ENCODE measurements around the gene TMPRSS15.
"Not testable (repeated sequence)": the region's sequence is repeated elsewhere in the genome, so short reads cannot be mapped to it uniquely, and the experiment has no call there.

The TMPRSS15 gene

DNA sequence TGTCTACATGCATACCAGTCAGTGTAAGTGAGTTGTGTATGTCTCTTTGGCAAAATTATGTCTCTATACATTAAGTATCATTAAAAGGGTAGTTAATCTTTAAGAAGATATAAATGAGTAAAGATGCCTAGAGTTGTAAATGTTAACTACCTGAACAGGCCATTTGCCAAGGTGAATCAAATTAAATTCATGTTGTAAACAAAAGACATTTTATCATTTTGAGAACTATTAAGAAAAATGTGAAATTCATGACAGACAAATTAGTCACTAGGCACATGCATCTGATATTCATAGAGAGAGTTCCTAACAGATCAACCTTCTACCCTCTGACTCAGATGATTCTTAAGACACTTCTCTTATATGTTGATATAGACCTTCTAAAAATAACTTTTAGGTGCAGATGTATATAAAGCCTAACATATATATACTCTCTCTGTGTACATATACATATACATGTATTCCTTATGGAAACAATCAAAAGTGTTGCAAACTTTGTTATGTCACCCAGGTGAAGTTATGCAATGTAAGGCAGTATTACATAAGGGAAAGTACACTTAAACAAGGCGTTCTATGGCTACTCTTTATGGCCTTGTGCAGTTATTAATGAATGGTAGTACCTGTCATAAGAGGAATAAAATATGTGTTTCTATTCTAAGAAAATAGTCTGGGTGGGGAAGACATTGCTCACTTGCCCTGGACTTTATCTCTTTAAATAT, at the start of gene TMPRSS15:
TMPRSS15 (minus strand) TSS at position 51 of the 716 bp plus-strand sequence. CDS start 163 bp downstream, outside the sequence.
- FAIRE-seq: no peak

DNA sequence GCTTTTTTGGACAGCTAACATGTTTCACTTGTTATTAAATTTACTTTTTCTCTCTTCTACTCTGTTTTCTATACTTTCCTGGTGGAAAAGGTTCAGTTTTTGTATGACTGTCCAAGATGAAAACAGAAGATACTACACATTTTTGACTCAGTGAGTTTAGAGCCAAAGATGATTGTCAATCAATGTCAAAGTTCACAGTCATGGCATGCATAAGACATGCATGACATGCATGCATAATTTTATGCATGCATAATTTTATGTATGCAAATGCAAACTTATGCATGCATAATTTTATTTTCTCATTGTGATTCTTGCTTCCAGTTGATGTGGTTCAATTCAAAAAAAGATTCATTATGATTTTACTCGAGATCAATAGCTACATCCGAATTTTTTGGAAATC, 48.1 kb upstream of the TMPRSS15 start:
- FAIRE-seq: no peak

DNA sequence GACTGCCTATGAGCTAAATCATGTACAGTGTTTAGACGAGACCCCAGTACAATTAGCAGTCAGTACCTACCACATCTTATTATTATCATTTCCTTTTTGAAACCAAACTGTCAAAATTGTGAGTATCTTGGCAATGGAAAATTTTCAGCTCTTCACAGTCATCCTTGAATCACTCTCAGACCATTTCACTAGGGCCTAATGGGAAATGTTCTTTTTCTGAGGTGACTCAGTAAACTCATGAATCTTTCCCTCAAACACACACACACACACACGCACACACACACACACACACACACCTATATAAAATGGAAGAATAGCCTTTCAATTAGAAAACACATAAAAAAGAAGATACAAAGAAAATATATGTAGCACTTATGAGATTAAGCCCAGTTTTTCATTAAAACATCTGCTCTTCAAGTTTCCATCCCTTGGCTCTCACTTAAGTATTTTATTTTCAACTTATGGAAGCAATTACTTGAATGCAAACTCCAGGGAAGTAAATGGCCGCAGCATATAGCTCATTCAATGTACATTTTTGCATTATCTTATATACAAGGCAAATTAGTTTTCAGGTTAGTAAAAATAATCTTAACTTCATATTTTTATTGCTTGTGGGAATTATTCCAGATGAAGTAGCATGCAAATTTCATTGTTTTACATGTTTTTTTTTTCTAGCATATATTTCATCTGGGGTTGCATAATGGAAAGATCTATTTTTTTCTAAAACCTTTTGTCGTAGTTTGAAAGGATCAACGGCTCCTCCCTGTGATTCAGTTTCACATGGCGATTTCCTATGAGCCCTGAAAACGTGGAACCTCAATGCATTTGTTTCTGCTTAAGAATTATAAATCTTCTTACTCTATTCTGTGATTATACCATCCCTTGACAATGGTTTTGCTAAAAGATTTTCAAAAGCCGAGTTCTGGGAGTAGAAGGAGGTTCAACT, 46.3 kb upstream of the TMPRSS15 start:
- FAIRE-seq: no peak

DNA sequence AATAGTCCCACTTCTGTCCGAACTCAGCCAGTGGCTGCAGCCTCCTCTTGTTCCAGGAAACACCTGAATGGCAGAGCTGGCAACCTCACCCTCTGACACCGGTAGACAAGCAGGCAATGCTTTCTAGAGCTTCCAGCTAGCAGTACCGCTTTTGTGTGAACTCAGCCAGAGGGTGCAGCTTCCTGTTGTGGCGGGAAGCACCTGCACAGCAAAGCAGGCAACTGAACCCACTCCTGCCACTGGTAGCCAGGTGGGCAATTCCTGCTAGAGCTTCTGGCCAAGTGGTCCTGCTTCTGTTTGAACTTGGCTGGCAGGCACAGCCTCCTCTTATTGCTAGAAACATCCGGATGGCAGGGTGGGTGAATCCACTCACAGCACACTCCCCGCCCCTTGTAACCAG, 40.1 kb upstream of the TMPRSS15 start:
- FAIRE-seq: no peak

DNA sequence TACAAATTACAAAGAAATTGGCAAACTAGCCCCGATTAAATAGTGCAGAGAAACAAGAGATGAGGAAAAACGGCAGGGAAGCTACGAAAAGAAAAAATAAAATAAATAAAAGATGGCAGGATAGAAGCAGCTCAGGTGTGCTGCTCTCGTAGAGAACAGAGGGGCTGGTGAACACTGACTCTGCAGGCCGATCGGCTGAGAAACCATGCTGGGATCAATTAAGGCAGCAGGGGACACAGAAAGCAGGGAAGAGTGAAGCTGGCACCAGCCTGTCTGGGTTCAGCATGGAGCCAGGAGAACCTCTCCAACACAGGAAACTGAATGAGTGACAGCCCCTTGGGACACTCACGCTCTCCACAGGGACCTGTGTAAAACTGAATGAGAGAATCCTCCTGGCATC, 39.5 kb upstream of the TMPRSS15 start:
- FAIRE-seq: no peak

DNA sequence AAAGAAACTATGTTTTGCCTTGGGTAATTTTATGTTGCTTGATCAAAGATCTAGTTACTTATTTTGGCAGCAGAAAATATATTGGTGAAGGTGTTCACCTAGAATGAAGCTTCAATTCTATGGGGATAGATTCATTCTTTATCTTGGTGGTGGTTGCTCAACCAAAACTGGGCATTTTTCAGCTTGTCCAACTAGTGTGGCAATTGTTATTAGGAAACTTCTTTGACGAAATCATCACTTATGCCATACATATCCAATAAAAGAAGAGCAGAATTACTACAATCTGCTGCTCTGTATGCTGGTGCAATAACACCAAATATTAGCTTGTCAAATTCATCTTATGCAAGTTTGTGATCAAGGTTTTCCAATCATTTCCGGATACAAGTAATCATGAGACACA, 26.8 kb upstream of the TMPRSS15 start:
- FAIRE-seq: no peak

DNA sequence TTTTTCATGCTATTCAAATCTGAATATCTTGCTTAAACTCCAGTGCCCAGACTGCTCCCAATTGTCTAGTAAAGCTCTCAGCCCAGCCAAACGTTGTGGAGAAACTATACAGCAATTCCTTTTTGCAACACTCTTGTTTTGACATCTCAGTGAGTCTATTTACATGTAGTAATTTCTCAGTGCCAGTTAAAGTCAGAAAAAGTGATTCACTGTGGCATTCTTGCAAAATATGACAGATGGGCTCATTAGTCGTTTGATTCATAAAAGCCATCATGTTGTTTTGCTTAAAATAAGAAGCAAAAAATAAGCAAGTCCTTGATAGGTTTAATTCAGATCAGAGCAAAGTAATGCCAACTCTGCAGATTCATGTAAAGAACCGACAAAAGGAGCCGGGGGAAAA, 20.7 kb upstream of the TMPRSS15 start:
- FAIRE-seq: no peak

DNA sequence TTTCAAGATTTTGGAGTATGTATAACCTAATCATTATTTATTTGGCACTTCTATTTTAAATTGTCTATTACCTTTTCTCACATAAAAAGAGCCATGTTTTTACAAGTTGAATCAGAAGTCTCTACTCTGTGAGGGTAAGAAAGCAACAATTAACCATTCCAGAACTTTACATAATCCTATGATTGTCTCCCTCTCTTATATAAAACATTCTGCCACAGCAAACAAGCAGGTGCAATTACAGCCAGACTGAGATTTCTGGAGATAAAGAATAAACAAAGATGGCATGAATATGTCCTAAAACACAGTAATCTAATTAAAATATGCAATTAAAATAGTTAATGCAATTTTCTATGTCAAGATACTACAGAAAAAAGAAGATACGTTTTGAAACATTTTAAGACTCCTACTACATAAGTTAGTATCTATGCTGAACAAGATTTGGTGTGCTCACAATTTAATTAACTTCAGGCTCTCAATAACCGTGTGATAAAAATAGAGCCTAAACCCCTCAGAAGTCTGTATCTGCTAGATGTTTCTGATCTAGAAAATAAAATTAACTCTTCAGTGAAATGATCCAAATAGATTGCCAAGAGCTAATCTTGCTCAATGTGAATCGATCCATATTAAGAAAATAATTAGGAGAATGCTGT, 13.7 kb upstream of the TMPRSS15 start:
- FAIRE-seq: no peak

DNA sequence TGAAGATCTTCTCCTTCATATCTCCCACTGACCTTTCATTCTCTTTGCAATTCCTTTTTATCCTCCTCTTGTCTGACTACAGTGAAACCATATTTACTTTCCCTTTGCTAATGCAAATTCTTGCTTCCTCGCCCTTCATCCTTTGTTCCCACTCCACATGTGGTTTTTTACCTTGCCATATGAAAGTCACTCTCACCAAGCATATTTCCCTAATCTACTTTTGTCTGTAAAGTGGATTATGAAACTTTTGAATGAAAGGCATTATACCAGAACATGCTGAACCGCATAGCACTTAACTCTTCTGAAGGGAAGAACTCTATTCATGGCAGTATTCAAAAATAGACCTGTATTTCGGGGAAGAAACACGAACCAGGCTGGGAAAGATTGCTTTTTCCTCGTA, 8.0 kb upstream of the TMPRSS15 start:
- no peak for FAIRE-seq

DNA sequence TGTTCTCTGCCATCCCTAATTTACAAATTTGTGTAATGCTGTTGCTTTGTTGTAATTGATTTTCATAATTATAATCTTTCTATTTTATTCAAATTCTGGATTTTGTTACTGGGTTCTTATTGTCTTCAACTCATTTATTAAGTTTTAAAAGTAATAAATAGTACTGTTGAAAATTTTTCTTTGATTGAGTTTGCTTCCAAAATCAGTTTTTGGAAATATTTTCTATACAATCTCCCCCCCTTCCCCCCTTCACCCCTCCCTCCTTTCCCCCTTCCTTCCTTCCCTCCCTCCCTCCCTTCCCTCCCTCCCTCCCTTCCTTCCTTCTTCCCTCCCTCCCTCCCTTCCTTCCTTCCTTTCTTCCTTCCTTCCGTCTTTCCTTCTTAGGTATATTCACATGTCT, 6.0 kb upstream of the TMPRSS15 start:
- no peak for FAIRE-seq

DNA sequence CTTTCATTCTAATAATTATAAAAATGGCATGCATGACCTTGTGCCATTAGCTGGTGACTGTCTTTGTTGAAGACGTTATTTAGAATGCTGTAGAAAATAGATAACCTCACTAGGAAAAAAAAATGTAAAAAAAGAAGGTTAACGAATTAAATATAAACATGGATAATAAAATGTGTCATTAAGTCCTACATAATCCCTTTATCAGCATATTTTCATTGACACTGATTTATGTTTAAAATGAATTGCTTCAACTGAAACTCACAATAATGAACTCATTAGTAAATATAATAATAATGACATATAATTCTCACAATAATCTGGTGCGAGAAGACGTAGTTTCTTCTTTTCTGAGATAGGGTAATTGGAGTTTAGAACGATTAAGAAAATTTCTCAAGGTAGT, 4.7 kb downstream of the TMPRSS15 start:
- no peak for FAIRE-seq

DNA sequence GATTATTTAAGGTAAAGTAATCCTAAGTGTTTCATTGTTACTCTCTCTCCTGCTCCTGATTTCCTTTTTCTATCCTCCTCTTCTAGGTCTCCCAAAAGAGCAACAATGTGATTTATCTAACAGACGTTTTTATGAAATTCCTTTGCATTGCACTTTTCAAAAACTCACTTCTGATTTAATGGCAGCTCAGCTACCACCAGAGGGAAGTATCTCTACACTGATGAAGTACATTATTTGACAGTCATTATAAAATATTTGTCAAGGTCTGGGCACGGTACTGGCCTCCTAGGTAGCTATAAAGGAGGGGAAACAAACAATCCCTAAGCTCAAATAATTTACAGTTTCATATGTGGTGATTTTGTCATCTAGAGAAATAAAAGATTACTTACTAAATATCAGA, 15.6 kb downstream of the TMPRSS15 start:
- no peak for FAIRE-seq

DNA sequence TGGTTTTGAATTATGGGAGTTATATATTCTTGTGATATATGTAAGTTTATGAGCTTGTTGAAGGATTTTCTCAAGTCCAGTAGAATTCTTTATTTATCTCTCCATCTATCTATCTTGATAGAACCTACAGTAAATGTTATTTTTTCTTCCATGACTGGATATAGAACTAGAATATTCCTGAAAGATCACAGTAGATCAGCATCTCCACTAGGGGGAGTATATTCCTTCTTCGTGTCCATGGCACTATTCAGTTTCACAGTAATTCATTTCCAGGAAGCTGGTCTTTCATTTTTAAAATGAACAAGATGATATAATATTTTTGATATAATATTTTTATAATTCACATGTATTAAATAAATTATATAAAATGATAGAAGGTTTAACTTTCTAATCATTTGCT, 18.8 kb downstream of the TMPRSS15 start:
- FAIRE-seq: no peak

DNA sequence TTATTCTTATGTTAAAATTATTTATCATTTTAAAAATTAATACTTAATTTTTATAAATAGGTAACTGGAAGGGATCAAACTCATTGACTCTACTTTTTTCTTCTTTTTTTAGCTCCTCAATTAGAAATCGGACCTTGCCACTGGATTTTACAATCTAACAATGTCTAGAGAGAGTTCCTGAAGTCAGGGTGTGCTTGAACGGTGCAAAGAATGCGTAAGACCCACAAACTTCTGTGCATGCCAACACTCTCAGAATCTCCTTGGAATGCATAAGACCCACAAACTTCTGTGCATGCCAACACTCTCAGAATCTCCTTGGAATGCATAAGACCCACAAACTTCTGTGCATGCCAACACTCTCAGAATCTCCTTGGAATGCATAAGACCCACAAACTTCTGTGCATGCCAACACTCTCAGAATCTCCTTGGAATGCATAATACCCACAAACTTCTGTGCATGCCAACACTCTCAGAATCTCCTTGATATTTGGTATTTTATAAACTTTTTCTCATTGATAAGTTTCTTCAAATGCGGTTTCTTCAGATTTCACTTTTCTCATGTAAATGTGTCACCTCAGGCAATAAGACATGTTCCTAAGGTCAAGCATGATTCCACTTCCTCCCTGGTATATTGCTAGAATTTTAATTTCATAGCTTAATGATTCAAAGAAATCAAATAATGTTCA, 20.5 kb downstream of the TMPRSS15 start:
- FAIRE-seq: not testable (repeated sequence)

DNA sequence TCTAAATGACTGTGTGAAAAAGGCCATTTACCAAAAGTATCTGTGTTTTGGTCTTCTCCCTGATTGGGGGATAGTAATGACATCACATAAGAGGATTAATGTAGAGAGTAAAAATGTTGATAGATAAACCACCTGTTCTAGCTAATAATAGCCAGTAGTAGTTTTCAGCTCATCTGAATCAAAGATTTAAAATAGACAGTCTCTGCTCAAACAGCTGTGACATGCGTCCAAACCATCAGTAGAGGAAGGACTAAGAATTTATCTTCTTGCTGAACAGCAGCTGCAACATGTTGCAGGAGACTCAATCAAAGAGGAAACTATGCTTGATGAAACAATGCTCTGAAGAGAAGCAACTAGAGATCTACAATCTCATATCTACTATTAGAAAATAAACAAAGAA, 21.4 kb downstream of the TMPRSS15 start:
- FAIRE-seq: no peak

DNA sequence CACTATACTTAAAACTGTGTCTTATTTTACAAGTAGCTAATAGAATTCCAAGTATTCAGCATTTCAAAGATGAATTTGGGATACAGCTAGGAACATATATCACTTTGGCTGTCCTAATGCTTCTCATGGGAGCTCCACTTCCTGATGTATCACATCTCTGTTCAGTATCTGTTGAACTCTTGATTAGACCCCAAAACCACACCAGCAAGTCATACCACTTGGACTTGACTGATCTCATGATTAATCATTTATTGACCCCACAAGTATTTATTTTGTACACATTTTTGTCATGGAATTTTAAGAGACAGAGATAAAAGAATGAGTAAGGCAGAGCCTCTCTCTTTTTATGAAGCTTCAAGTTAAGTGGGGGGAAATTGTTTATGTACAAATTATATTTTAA, 30.0 kb downstream of the TMPRSS15 start:
- no peak for FAIRE-seq

DNA sequence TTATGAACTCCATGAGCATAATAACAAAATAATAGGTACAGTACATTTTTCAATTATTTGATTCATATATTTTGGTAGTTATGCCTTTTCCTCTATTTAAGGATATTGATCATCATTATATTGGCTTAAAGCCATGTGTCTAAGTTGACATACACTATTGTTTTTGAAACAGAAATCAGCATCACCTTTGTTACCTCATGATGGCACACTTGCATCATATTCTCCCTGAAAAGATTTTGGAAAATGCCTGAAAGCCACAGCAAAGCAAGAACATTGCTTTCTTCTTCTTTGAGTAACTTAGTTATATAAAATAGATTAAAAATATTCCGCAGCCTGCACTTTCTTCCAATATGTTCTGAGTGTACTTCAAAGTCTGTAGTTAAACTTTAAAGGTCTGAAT, 33.3 kb downstream of the TMPRSS15 start:
- FAIRE-seq: no peak

DNA sequence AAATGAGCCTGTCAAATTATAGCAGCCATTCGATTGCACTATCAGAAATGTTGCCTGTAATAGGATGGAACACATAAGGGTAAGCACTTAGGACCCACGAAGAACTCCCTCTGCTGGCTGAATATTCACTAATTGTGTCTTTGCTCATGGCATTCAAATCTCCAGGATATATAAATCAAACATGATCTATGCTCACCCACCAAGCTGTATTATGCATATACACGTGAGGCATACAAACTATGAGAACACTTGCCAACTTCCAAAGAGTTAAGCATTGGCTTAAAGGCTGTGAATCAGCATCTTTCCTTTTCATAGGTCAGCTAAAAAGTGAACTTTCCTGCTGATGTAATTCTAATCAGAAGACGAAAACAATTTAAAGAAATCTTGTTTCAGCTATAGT, 34.5 kb downstream of the TMPRSS15 start:
- no peak for FAIRE-seq

DNA sequence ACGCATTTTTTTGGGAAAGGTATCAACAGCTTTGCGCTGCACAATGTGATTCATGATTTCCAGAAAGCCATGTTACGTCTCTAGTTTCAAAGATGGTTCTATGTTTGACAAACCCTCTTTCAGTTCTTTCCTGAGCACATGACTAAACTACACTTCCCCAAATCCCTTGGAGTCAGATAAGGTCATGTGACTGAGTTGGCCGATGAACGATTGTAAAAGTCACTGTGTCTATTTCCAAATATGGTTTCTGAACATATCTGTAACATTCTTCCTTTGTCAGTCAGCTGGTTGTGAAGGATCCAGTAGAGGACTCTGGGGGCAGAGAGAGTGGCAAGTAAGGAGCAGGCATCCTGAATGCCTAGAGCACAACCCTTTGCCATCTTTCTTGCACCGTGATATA, 35.4 kb downstream of the TMPRSS15 start:
- FAIRE-seq: no peak

DNA sequence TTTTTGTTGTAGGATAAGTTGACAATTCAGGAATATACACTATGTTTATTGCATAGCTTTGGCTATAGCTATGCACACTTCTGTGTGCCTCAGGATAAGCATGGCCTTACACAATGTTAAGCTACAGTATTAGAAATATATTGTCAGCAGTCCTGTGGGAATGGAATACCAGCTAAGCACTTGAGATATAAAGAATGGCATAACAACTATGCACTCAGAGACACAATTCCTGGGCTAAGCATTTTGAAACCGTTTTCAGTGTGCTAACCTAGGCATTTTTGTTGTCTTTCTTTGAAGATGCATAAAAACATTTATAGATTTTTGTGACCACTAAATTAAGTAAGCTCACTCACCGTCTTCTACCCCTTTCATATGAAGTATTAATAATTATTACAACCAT, 46.8 kb downstream of the TMPRSS15 start:
- FAIRE-seq: no peak

DNA sequence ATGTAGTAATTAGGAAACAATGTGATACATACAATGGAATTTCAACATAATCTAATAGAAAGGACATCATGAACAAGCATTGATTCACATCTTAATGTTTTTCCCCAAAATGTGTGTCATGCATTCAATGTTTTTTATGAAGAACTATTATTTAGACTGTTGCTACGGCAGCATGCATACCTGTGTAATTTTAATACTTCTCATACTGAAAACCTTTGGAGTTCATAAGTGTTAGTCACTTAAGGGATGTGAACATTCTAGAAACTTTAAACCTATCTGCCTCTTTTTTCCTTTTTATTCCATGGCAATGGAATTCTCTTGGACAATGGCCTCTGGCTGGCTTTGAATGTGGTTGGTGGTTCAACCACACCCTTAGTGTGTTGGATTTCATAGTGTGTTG, 48.6 kb downstream of the TMPRSS15 start:
- FAIRE-seq: no peak

DNA sequence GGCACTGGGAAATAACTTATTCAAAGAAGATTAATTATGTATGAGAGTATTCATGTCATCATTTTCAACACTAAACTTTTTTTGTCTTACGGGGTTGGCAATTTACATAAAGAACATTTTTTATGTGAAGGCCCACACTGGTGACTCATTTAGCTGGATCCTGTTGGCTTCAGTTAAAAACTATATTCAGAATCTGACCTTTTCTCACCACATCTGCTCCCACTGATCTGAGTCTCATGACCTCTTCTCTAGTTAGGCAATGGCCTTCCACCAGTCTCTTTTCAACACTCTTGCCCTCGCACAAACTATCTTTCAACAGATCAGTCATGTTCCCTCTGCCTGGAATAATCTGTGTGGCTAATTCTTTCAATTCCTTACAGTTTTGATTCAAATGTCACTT, 53.4 kb downstream of the TMPRSS15 start:
- no peak for FAIRE-seq

DNA sequence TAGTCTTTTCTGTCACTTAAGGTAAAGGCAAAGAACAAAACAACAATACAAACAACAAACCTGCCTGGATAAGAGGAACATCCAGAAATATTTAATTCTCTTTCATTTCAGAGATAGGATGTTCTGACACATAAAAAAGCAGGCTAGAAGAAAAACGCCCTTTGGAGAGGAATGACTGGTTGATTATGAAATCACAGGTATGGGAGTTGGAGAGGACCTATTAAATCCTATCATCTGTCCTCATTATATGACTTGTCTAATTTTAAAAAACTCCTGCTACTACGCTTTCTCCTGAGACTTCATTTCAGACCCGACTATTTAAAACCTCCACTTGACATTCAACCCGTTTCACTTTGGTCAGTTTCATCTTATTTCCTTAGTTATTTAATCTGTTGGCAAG, 54.1 kb downstream of the TMPRSS15 start:
- no peak for FAIRE-seq

Measured in colon (tissue), 2 donors.